ENCODE results near the gene CYB561.

Gene CYB561

GRCh38 chr17:63431939-63432804, 13.9 kb downstream of the CYB561 start:
- DNase-seq = peak; percentile 75

DNA sequence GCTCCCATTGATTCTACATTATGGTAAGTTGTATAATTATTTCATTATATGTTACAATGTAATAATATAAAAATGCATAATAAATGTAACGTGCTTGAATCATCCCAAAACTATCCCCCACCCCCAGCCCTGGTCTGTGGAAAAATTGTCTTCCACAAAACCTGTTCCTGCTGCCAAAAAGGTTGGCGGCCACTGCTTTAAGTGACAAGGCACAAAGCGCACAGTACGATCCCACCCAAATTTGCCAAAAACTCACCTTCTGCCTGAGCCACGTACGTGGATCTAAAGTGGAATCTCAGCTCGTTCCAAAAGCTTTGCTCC, 14.5 kb downstream of the CYB561 start:
- no peak for DNase-seq

DNA sequence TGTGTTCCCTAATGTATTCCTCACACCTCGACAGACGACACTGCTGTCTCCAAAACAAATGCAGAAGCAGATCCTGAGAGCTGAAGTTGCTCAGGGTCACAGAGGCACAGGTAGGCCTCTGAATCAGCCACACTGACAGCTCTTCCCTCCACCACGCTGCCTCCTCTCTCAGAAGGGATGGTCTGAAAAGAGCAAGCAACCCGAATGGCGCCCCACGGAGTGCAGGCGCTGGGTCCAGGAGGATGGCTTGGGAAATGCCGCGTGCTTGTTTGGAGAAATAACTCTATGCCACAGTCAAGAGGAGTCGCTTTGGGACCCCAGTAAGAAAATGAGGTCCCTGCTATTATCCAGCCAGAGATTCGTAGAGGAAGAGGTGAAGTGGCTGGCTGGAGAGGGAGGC, 15.9 kb downstream of the CYB561 start:
- DNase-seq = no peak

- DNase-seq = no peak
Observed at GRCh38 chr17:63429766-63430165, 16.3 kb downstream of the CYB561 start.

- DNase-seq = no peak
Observed at GRCh38 chr17:63426917-63427308, 19.2 kb downstream of the CYB561 start.

- DNase-seq = no peak
Observed at GRCh38 chr17:63426041-63426916, 19.8 kb downstream of the CYB561 start.

- DNase-seq = peak; percentile 94
Observed at GRCh38 chr17:63425483-63425882, 20.6 kb downstream of the CYB561 start.

DNA sequence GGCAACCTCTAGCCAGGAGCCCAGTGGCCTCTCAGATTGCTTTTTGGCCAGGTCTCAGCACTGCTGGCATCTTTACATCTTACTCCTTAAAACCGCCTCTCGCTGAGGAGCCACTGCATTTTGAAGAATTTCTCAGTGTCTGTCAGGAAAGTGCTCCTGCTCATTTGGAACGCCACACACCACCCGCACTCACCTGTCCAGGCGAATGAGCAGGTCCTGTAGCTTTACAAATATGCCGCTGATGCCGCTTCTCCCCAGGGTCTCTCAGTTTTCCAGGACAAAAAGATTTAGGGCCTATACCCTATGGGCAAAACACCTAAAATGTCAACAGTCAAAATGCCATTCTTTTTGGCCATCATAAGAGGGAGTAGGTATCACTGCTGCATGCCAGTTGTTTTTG, 22.1 kb downstream of the CYB561 start:
- DNase-seq = no peak

DNA sequence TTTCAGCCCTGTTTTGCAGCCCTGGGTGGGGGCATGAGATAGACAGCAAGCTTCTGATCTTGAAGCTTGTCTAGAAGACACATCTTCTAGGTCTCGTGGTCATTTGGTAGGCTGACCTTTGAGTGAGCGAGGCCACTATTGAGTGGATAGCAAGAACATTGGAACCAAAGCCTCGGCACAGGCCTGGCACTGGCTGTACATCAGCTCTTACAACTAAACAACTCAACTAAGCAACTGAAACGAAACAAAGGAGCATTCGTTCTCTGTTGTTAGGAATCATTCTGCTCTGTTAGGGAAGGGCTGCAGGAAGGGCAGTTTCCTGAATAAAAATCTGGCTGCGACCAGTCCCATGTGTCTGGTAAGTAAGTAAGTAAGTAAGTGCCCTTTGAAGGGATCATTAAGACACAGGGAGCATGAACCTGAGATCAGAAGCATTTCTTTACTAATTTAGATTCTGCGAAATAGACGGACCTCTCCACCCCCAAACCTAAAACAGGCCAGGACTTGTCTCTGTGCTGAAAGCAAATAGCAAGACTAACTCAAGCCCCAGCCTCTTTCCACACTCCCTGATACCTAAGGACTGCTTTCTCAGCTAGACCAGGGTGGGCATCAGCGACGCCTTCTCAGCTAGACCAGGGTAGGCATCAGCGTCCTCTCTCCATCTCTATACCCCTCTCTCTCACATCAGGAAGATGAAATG, 22.7 kb downstream of the CYB561 start:
- DNase-seq = no peak

GRCh38 chr17:63421681-63422645, 24.1 kb downstream of the CYB561 start:
- peak; percentile 64 for DNase-seq

DNA sequence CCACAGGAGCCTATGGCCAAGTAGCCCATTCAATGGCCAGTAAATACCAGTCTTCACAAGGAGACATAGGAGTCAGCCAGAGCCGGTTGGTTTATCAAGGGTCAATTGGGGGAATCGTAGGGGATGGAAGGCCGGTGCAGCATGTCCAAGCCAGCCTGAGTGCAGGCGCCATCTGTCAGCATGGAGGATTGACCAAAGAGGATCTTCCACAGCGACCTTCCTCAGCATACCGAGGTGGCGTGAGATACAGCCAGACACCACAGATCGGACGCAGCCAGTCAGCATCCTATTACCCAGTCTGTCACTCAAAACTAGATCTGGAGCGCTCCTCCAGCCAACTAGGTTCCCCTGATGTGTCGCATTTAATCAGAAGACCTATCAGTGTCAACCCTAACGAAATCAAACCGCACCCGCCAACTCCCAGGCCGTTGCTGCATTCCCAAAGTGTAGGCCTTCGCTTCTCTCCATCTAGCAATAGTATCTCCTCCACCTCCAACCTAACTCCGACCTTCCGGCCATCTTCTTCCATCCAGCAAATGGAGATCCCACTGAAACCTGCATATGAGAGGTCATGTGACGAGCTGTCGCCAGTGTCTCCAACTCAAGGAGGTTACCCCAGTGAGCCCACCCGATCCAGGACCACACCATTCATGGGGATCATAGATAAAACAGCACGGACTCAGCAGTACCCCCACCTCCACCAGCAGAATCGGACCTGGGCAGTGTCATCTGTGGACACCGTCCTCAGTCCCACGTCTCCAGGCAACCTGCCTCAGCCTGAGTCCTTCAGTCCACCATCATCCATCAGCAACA, 25.0 kb downstream of the CYB561 start:
- DNase-seq = no peak

GRCh38 chr17:63419949-63420867, 25.9 kb downstream of the CYB561 start:
- no peak for DNase-seq

DNA sequence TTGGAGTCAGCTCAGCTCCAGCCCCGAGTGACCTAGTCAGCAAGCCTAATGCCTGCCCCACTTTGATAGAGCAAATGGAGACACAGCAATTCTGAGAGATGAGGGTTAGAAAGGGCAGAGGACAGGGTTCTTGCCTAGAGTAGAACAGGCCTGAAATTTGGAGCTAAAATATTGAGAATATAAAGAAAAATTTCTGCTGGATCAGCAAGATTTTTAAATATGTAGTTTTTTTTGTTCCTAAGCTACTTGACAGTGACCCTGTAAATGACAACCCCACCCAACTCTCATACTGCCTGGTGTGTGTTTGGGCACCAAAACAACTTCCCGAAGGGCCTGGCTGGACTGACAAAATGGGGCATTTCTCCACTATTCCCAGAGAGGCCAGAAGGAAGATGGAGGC, 26.7 kb downstream of the CYB561 start:
- no peak for DNase-seq

DNA sequence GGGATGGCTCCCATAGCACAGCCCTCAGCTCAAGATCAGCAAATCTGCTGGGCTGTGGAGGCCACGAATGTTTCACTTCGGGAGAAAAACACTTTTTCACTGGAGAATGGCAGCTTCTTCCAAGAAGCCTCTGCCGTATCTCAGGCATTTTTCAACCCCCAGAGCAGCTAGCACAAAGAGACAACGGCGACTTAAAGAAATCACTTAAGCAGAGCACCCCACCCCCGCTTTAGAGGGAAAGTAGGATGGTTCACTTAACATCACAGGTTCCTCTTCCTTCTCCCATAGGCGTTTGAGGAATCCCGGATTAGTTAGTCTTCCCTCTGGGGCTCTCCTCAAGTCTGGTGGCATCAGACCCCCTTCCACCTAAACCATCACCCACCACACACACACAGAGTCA, 27.6 kb downstream of the CYB561 start:
- no peak for DNase-seq

DNA sequence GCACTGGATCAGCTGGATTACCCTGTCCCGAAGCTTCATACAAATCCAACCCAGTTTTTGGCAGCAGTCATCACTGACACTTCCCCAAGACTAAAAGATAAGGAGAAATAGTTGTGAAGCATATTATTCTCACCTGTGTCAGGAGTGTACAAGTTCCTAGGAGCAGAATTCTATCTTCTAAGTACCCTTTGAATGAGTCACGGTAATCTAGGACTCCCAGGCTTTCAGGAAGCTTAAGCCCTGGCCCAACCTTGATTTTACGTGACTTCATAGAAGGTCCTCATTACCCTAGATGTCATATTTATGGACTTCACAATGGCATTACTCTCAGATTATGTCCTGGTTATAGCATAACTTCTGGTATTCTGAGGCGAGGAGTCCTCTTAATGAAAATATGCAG, 31.9 kb downstream of the CYB561 start:
- no peak for DNase-seq

DNA sequence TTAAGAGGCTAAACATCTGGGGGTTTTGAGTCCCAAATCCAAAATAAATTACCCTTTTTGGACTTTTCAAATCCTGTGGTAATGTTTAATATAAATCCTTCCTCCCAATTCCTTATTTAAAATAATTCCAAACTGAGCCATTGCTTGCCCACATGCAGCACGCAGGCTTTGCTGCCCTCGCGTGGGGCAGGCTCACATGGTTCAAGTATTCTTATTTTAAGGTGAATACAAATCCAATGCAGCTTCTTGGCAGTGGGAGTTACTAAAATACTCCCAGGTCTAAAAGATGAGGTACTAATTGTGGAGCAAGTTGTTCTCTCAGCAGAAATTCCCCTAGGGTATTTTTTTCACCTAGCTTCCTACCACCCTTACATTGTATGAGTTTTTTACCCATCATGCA, 33.0 kb downstream of the CYB561 start:
- no peak for DNase-seq

DNA sequence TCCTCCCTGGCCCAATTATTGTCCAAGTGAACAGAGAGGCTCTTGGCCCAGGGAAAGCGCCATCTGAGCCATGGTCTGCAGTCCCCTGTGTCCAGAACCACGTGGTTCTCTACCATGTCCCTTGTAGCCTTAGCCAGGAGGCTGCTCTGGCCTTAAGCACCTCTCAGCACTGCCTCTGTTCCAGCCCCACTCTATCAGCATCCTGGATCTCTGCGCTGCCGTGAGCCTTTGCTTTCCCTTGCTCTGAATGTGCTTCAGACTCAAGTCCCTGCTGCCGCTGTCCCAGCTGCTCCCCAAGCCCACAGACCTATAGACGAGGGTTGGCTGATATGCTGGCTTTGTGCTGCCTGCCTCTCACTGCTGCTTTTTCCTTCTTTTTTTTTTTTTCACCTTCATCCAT, 33.9 kb downstream of the CYB561 start:
- DNase-seq = no peak

DNA sequence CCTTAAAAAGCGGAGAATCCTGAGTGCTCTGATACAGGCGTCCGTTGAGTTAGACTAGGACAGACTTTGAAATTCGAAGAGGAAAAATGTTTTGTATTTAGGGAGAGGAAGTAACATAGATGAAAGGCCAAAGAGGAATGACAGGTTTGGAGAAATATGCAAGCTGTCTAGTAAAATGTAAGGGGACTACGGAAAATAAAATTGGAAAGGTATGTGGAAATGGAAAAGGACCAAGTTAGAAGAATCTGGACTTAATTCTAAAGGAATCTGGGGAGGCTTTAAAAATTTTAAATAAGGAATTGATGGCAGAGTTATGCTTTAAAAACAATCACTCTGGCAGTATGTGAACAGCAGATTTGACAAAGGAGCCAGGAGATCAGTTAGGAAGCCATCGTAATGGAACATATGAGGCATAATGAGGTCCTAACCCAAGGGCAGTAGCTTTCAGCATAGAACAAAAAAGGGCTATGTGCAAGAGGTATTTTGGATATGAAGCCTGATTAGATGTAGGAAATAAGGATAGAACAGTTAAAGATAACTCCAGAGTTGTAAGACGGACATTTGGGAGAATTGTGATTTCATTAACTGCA, 38.3 kb downstream of the CYB561 start:
- DNase-seq = no peak

- peak; percentile 94 for DNase-seq
Observed at GRCh38 chr17:63406689-63407330, 39.3 kb downstream of the CYB561 start.
